ENCODE data around the gene ACACA. TPM values are rescaled to one million over a fixed set of nuclear protein-coding genes. Genes with fewer than 3 reads are reported as not detected.
A peak's percentile ranks its signal among the peaks of the same experiment; 100 is the strongest.

ACACA gene
- total RNA-seq, 1 donor from 2014 or later: 61.3 TPM

- no peak for DNase-seq (ENCODE audit: extremely low read depth, low read depth, low spot score)
Observed at GRCh38 chr17:37054894-37055293, 351.7 kb downstream of the ACACA start.

DNA sequence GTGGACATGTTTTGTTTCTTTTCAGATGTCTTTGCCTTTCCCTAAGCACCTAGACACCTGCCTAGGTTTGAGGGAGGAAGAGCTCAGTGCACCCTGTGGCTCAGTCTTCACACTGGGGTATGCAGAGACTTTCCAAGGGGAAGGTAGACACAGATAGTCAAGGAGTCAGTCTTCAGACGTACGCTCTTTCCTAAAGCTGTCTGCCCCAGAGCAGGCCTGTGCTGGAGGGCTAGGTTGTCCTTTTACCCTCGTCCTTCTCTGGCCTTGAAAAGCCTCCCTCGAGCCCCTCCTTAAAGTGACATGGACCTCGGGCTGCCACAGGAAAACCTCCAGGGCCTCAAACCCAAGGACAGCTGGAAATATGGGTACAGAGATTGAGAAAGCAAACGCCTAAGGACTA, 354.2 kb downstream of the ACACA start:
- no peak for DNase-seq (ENCODE audit: extremely low read depth, low read depth, low spot score)

DNA sequence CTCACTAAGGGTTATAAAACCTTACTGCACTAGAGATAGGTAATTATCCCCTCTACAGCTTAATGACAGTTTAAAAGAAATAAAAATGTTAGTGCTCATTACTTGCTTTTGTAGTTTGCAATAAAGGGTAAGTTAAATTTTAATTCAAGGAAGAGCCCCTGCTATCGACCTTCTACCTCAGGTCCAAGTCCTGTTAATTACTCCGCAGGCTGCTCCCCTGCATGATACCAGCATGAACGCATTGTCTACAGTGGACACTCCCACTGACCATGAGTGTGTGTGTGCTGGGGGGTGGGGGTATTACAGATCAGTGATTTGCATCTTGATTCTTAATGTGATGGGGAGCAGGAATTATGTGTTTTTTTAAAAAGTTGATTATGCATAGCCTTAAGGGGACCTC, 354.8 kb downstream of the ACACA start:
- no peak for DNase-seq (ENCODE audit: extremely low read depth, low read depth, low spot score)

- no peak for DNase-seq (ENCODE audit: extremely low read depth, low read depth, low spot score)
Observed at GRCh38 chr17:37051381-37051780, 355.3 kb downstream of the ACACA start.

GRCh38 chr17:37050920-37051319, 355.7 kb downstream of the ACACA start:
- no peak for DNase-seq (ENCODE audit: extremely low read depth, low read depth, low spot score)

DNA sequence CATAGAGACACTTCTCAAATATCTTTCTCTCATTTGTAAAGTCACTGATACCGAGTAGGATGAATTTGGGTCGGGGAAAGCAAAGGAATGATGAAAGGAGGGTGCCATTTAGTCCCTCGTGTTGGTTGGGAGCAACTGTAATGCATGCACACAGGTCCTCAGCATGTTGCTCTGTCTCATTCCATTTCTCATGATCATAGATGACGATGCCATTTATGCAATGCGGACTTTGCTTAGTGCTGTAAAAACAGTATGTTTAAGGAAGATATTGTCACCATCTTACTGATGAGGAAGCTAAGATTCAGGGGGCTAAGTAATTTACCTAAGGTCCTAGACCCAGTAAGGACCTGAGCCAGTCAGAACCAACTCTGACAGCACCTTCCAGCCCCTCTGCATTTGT, 357.8 kb downstream of the ACACA start:
- no peak for DNase-seq (ENCODE audit: extremely low read depth, low read depth, low spot score)

DNA sequence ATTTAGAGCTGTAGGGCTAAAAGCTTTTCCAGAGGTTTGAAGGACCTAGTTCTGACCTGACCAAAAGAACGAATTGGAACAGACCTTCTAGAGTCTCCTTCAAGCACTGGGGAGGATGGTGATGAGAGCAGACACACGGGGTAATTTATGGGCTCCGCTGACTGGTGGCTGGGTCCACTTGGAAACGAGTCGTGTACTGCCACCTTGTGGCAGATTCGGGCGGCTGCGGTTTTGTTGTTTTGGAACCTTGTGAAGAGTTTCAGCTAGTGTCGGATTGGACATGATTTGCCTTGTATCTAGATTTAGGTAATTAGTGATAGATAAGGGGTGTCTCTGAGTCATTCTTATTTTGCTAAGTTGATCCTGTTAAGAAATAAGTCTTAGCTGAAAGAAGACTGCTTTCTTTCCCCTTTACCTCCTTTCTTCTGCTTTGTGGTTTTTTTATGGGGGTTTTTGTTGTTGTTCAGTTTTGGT, 359.0 kb downstream of the ACACA start:
- DNase-seq (ENCODE audit: extremely low read depth, low read depth, low spot score): peak; percentile 47

DNA sequence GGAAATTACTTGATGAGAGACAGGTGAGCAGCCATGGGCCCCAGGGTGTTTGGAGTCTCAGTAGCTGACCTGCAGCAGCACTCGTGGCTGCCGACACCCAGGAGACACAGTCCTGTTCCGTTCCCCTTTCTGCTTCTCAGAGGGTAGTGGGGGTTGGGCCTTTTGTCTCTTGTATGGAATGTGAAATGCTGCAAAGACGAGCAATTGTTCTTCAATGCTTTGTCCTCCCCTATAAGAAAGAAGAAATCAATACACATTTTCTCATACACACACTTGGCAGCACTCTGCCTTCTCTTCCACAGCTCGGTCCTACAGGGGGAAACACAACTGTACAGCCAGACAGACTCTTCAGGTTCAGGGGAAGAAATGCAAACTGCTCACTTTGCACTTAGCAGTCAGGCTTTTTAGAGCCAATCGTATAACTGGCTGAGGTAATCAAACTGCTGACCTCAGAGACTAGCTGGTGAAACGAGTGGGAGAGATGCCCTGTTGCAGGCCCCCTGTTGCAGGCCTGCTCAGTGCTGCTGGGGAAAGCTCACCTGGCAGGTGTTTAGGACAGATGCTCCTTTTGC, 361.2 kb downstream of the ACACA start:
- no peak for DNase-seq (ENCODE audit: extremely low read depth, low read depth, low spot score)

GRCh38 chr17:37043201-37043600, 363.4 kb downstream of the ACACA start:
- DNase-seq (ENCODE audit: extremely low read depth, low read depth, low spot score): no peak

- DNase-seq (ENCODE audit: extremely low read depth, low read depth, low spot score): no peak
Observed at GRCh38 chr17:37041932-37042331, 364.7 kb downstream of the ACACA start.

DNA sequence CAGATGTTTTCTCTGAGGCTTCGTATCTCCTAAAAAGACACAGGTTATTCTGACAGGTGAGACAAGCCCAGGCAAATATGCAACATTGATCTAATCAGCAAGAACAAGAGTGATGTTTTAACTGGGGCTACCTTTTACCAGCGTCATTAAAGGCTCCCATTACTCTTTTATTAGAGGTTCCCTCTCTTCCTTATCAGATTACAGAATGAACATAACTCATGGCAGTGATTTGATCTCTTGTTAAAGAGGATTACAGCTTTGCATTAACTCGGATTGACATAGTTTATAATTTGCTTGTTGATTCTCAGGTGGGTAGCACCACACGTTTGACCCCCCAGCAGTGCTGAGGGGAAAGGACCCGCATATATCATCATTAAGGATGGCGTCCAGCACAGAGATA, 367.4 kb downstream of the ACACA start:
- DNase-seq (ENCODE audit: extremely low read depth, low read depth, low spot score): no peak

DNA sequence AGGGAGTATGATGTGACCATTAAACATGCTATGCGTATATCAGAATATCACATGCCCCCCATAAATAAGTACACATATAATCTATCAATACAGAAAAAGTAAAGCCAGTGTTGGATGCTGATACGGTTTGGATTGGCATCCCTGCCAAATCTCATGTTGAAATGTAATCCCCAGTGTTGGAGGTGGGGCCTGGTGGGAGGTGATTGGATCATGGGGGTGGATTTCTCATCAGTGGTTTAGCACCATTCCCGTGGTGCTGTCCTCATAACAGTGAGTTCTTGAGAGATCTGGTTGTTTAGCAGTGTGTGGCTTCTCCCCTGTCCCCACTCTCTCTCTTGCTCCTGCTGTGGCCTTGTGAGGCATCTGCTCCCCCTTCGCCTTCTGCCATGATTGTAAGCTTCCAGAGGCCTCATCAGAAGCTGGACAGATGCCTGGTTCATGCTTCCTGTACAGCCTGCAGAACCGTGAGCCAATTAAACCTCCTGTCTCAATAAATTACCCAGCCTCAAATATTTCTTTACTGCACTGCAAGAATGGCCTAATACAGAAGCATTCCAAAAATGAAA, 369.0 kb downstream of the ACACA start:
- no peak for DNase-seq (ENCODE audit: extremely low read depth, low read depth, low spot score)

Other genes starting within 250 kb of the ACACA start
- gene C17orf78, start 30.9 kb downstream of the ACACA start, total RNA-seq: not detected in 2 replicates
- 14.8 and 21.4 TPM in 2 replicates for gene TADA2A, start 50 bp upstream of the ACACA start, total RNA-seq
- gene DUSP14, start 83.1 kb upstream of the ACACA start, total RNA-seq: 52.8 and 58.3 TPM in 2 replicates
- gene SYNRG, start 202.6 kb upstream of the ACACA start, total RNA-seq: 24.6 and 28.7 TPM in 2 replicates
- 31.9 and 42.6 TPM in 2 replicates for gene DDX52, start 236.6 kb upstream of the ACACA start, total RNA-seq

Measured in glomerular endothelial cell (primary cell).